GM12878 (cell line): ENCODE data around the gene GRIN2A. TPM values are rescaled to one million over a fixed set of nuclear protein-coding genes. Genes with fewer than 3 reads are reported as not detected.

Experiments used
- ATAC-seq: fragments of 200-7000 bp; cut with Tn5 transposase; 3 replicates; pipeline ENCODE4 v1.9.1; 2020; ENCODE audit warnings: mild to moderate bottlenecking, moderate library complexity
- BruUV-seq: library from RNA; stranded (reverse); fragments of 400-500 nt; replicated peaks from 2 replicates; lab custom pipeline; 2021; lab: Mats Ljungman, UMichigan
- CTCF ChIA-PET: fragments of 300-600 bp; sonication (Branson Sonifier 250); formaldehyde crosslinking; extraction: SDS; loops from one replicate; lab custom pipeline; 2021; ENCODE audit warnings: inconsistent platforms; lab: Yijun Ruan, JAX
- POLR2A ChIA-PET: fragments of 350-600 bp; formaldehyde crosslinking; extraction: SDS; loops from one replicate; lab custom pipeline; 2021; ENCODE audit warnings: inconsistent platforms; lab: Charles Lee
- RAD21 ChIA-PET: fragments of 300-600 bp; sonication (Branson Sonifier 250); formaldehyde crosslinking; loops from one replicate; lab custom pipeline; 2023; ENCODE audit warnings: antibody characterized with exemption; ENCODE audit not compliant: unreplicated experiment; lab: Charles Lee
- SMC1A ChIA-PET: fragments of 300-600 bp; sonication (Branson Sonifier 250); formaldehyde crosslinking; loops from one replicate; lab custom pipeline; 2023; ENCODE audit not compliant: unreplicated experiment, uncharacterized antibody; lab: Charles Lee
- DNase-seq: peaks from one replicate; pipeline ENCODE4 v3.0.0-alpha.2; 2011; ENCODE audit warnings: low read depth, low spot score
- FAIRE-seq: peaks from 3 replicates; lab custom pipeline; 2011; peaks lifted over from hg19 to GRCh38; lab: Jason Lieb, UNC
- H2AFZ ChIP-seq: 2 replicates; pipeline ENCODE4 v1.6.0; 2011; ENCODE audit warnings: low read depth, low read length, control low read depth; ENCODE audit not compliant: control insufficient read depth
- H3K27ac ChIP-seq: 2 replicates; pipeline ENCODE4 v1.5.1; 2011; ENCODE audit warnings: control low read depth; ENCODE audit not compliant: control insufficient read depth, insufficient read depth
- H3K27me3 ChIP-seq, 2 experiments: replicated peaks in 1 of 2; 2 replicates each; pipeline versions ENCODE4 v1.6.0 to v1.6.1; 2011; ENCODE audit warnings: low read length in 1 of 2; ENCODE audit not compliant: control insufficient read depth in 2 of 2, insufficient read depth in 2 of 2
- H3K36me3 ChIP-seq, 2 experiments: 2 replicates each; pipeline ENCODE4 v1.5.1; 2011; ENCODE audit warnings: low read length in 1 of 2; ENCODE audit not compliant: control insufficient read depth in 2 of 2, insufficient read depth in 2 of 2
- H3K4me1 ChIP-seq: 2 replicates; pipeline ENCODE4 v1.6.1; 2011; ENCODE audit warnings: mild to moderate bottlenecking, low read length, moderate library complexity, mixed read lengths; ENCODE audit not compliant: control insufficient read depth, insufficient read depth
- H3K4me2 ChIP-seq: 2 replicates; pipeline ENCODE4 v1.6.0; 2011; ENCODE audit warnings: control low read depth; ENCODE audit not compliant: control insufficient read depth, insufficient read depth
- H3K4me3 ChIP-seq: fragments of 200-600 bp; sonication (generic); 2 replicates; pipeline ENCODE4 v1.5.1; 2016
- H3K79me2 ChIP-seq: 2 replicates; pipeline ENCODE4 v1.6.0; 2011; ENCODE audit warnings: low read length; ENCODE audit not compliant: control insufficient read depth, insufficient read depth
- H3K9ac ChIP-seq: 2 replicates; pipeline ENCODE4 v1.8.0; 2011; ENCODE audit warnings: low read length, control low read depth, mixed read lengths; ENCODE audit not compliant: control insufficient read depth, insufficient read depth
- H3K9me3 ChIP-seq: replicated peaks from 3 replicates; pipeline ENCODE4 v1.5.1; 2011; ENCODE audit warnings: mild to moderate bottlenecking, low read length; ENCODE audit not compliant: control insufficient read depth, insufficient read depth
- H4K20me1 ChIP-seq: 2 replicates; pipeline ENCODE4 v1.6.0; 2011; ENCODE audit not compliant: control insufficient read depth, insufficient read depth
- BCL11A ChIP-seq: IDR thresholded peaks from 2 replicates; pipeline ENCODE4 v1.6.1; 2011; ENCODE audit warnings: low read depth, low read length
- CHD4 ChIP-seq: fragments of 200-600 bp; sonication (generic); IDR thresholded peaks from 2 replicates; pipeline ENCODE4 v1.6.1; 2016; ENCODE audit warnings: mild to moderate bottlenecking
- EED ChIP-seq: sonication (generic); IDR thresholded peaks from 2 replicates; pipeline ENCODE4 v1.6.1; 2016; ENCODE audit warnings: antibody characterized with exemption, low read depth
- HDAC6 ChIP-seq: fragments of 200-600 bp; sonication (generic); IDR thresholded peaks from one replicate; pipeline ENCODE4 v1.8.0; 2017; ENCODE audit warnings: antibody characterized with exemption; ENCODE audit not compliant: unreplicated experiment
- HDGF ChIP-seq: fragments of 450-650 bp; IDR thresholded peaks from 2 replicates; pipeline ENCODE4 v1.6.1; 2016; ENCODE audit warnings: antibody characterized with exemption
- IKZF1 ChIP-seq: fragments of 450-650 bp; conservative IDR thresholded peaks from 2 replicates; pipeline ENCODE4 v1.6.1; 2017; ENCODE audit warnings: antibody characterized with exemption, mild to moderate bottlenecking
- IKZF2 ChIP-seq, 2 experiments: fragments of 450-650 bp; IDR thresholded peaks; 2 replicates each; pipeline ENCODE4 v1.6.1; 2017; ENCODE audit warnings: mild to moderate bottlenecking in 2 of 2, moderate library complexity in 2 of 2
- MTA2 ChIP-seq: fragments of 450-650 bp; IDR thresholded peaks from 2 replicates; pipeline ENCODE4 v1.6.1; 2016; ENCODE audit warnings: low read depth, mild to moderate bottlenecking, moderate library complexity
- MXI1 ChIP-seq: fragments of 150-350 bp; IDR thresholded peaks from 2 replicates; pipeline ENCODE4 v1.6.1; 2011; ENCODE audit warnings: low read depth, mild to moderate bottlenecking, inconsistent platforms, low read length, improper control_type of control experiment
- MYB ChIP-seq: fragments of 150-350 bp; IDR thresholded peaks from 2 replicates; pipeline ENCODE4 v1.6.1; 2014; ENCODE audit warnings: mild to moderate bottlenecking, low read depth, low read length, borderline replicate concordance
- NBN ChIP-seq: fragments of 450-650 bp; IDR thresholded peaks from 2 replicates; pipeline ENCODE4 v1.6.1; 2016
- NFYA ChIP-seq: IDR thresholded peaks from 2 replicates; pipeline ENCODE4 v1.6.1; 2011; ENCODE audit warnings: low read depth, mild to moderate bottlenecking, low read length, improper control_type of control experiment, borderline replicate concordance
- NRF1 ChIP-seq: conservative IDR thresholded peaks from 2 replicates; pipeline ENCODE4 v1.6.1; 2011; ENCODE audit warnings: mild to moderate bottlenecking, low read depth, low read length, improper control_type of control experiment
- RAD21 ChIP-seq: IDR thresholded peaks from 2 replicates; pipeline ENCODE4 v1.6.1; 2011; ENCODE audit warnings: mild to moderate bottlenecking, low read depth, low read length, moderate library complexity; ENCODE audit not compliant: insufficient read depth
- SMAD1 ChIP-seq: fragments of 450-650 bp; IDR thresholded peaks from 2 replicates; pipeline ENCODE4 v1.6.1; 2018; ENCODE audit warnings: mild to moderate bottlenecking, low read depth; ENCODE audit not compliant: partially characterized antibody
- WGBS: methylation state at CpG from one replicate; pipeline ENCODE4 v1.1.6; 2016; ENCODE audit warnings: low lambda C conversion rate; ENCODE audit not compliant: insufficient replicate concordance, insufficient coverage; ENCODE audit errors: missing lambda C conversion rate; 5-methylcytosine and 5-hydroxymethylcytosine counted together
- in situ Hi-C: fragments of 300-500 bp; cut with MboI; formaldehyde crosslinking; loops from 9 replicates; pipeline ENCODE4 v1.14.3; 2018; ENCODE audit warnings: mixed read lengths
- intact Hi-C: fragments of 100-400 bp; cut with micrococcal nuclease; formaldehyde crosslinking; loops from one replicate; pipeline ENCODE4 v1.14.2; 2022; ENCODE audit not compliant: unreplicated experiment
- polyA plus RNA-seq, 11 experiments: library from polyadenylated mRNA; depleted of rRNA in 4 of 11; unstranded in 6 of 11; stranded (reverse) in 5 of 11; fragments of >200 nt; fragmentation: Nextera tagmentation in 4 of 11; fragmentation: Illumina TruSeq in 1 of 11; extraction: Ambion mirVana in 4 of 11; extraction: Trizol in 1 of 11; gene quantifications; 1 replicate in 1 of 11; 2 replicates in 10 of 11; pipeline versions ENCODE4 v1.2.1 to v1.2.3, GENCODE V29; 2011 to 2016; ENCODE audit warnings: inconsistent platforms in 2 of 11, missing spikeins in 2 of 11, low read depth in 1 of 11
- total RNA-seq, 4 experiments: library from RNA; depleted of rRNA in 3 of 4; stranded (reverse); fragments of >200 nt in 3 of 4; fragmentation: Illumina TruSeq in 1 of 4; extraction: Trizol in 1 of 4; gene quantifications; 2 replicates each; pipeline versions ENCODE4 v1.2.1 to v1.2.3, GENCODE V29; 2013 to 2021
- TF ChIP-seq, protein P1 (sequence below): fragments of 450-650 bp; IDR thresholded peaks from 2 replicates; pipeline ENCODE4 v1.6.1; 2017; ENCODE audit warnings: low read depth, mild to moderate bottlenecking, moderate library complexity
- TF ChIP-seq, protein P2 (sequence below): fragments of 450-650 bp; formaldehyde crosslinking; IDR thresholded peaks from 2 replicates; pipeline ENCODE4 v1.5.0; 2022; ENCODE audit warnings: mild to moderate bottlenecking, missing genetic modification characterization
- TF ChIP-seq, protein P3 (sequence below): IDR thresholded peaks from 2 replicates; pipeline ENCODE4 v1.6.1; 2011; ENCODE audit warnings: borderline replicate concordance, low read depth, mild to moderate bottlenecking, moderate library complexity, low read length; ENCODE audit not compliant: insufficient read depth, poor library complexity, severe bottlenecking

Gene GRIN2A
- total and polyA plus RNA-seq, 10 of the 15 experiments (the other 5 are each of a cell fraction or from before 2014, with no cell fraction given), result 2.4 to 13.3 (median 7.3) TPM

DNA sequence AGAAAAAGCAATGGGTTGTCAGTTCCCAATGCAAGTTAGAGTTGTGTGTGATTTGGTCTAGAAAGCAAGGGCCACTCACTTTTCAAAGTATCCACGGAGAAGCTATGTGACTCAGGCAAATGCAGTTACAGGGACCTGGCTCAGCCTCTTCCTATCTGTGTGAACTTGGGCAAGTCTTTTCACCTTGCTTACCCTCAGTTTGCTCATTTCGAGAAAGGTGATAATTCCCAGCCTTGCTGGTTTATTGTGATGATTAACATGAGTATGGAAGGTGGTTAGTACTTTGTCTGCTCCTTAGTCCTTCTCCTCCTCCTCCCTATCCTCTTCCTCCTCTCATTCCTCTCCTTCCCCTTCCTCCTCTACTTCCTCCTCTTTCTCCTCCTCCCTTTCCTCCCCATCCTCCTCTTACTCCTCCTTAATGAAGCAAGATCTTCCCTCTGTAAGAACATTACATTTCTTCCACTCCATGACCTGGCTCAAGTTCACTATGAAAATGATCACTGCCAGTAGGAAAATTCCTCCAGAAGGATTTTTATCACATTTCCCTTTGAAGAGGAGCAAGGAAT, 204.0 kb downstream of the GRIN2A start:
- ATAC-seq (peak; percentile 79), DNase-seq (peak; percentile 39), FAIRE-seq (no peak)
- no TSS peak for BruUV-seq
- intact Hi-C loops, result no loop called here
- ChIA-PET RAD21 (interaction anchor here (0.9 to 1.7 kb wide), 5 partner anchors 14 to 78 kb away, joined by 3 to 7 read pairs (median 3); no protein-coding TSS in a partner anchor), POLR2A (no interaction called here), SMC1A (interaction anchor here (0.6 to 2.5 kb wide), 12 partner anchors 8 to 1031 kb away, joined by 3 to 10 read pairs (median 4); no protein-coding TSS in a partner anchor), CTCF (interaction anchor here (0.7 to 1.2 kb wide), 2 partner anchors 49 to 330 kb away, joined by 3 read pairs; no protein-coding TSS in a partner anchor)
- in situ Hi-C loops, result no loop called here
- Histone ChIP-seq H3K79me2 (no peaks in the 10 kb centered on the region), H3K27ac (no peak overlapping the region), H3K4me2 (no peak overlapping the region), H3K4me1 (no peaks in the 10 kb centered on the region), H2AFZ (peak overlapping the region; percentile 27), H3K36me3 (no peaks in the 10 kb centered on the region), H3K9ac (no peak overlapping the region), H3K4me3 (no peak overlapping the region), H3K9me3 (no peaks in the 10 kb centered on the region; the same call in 2 of the 3 replicates), H4K20me1 (no peaks in the 10 kb centered on the region), H3K27me3 (no peaks in the 10 kb centered on the region)
- WGBS, result 0% methylated on average over 2 of the region's 2 CpGs
- TF ChIP-seq MXI1 (no peak), MYB (no peak), RAD21 (no peak), NRF1 (no peak), SMAD1 (peak; percentile 39), NFYA (no peak), NBN (0 out of 2 replicates have a peak, but pooled peaks have one; percentile 51), HDGF (peak; percentile 88; the same call in 1 of the 2 replicates), IKZF2 (IDR thresholded peaks at IDR 0.05) (peak; percentile 53 to 74; a peak in 3 of 4 replicates), IKZF1 (peak; percentile 59; the same call in 1 of the 2 replicates), CHD4 (no peak), EED (peak; percentile 78), HDAC6 (no peak), BCL11A (no peak), MTA2 (peak; percentile 11; the same call in 1 of the 2 replicates)
- TF ChIP-seq, protein P1, sequence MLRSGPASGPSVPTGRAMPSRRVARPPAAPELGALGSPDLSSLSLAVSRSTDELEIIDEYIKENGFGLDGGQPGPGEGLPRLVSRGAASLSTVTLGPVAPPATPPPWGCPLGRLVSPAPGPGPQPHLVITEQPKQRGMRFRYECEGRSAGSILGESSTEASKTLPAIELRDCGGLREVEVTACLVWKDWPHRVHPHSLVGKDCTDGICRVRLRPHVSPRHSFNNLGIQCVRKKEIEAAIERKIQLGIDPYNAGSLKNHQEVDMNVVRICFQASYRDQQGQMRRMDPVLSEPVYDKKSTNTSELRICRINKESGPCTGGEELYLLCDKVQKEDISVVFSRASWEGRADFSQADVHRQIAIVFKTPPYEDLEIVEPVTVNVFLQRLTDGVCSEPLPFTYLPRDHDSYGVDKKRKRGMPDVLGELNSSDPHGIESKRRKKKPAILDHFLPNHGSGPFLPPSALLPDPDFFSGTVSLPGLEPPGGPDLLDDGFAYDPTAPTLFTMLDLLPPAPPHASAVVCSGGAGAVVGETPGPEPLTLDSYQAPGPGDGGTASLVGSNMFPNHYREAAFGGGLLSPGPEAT, result 0 out of 2 replicates have a peak, but pooled peaks have one; percentile 21
- TF ChIP-seq, protein P2, sequence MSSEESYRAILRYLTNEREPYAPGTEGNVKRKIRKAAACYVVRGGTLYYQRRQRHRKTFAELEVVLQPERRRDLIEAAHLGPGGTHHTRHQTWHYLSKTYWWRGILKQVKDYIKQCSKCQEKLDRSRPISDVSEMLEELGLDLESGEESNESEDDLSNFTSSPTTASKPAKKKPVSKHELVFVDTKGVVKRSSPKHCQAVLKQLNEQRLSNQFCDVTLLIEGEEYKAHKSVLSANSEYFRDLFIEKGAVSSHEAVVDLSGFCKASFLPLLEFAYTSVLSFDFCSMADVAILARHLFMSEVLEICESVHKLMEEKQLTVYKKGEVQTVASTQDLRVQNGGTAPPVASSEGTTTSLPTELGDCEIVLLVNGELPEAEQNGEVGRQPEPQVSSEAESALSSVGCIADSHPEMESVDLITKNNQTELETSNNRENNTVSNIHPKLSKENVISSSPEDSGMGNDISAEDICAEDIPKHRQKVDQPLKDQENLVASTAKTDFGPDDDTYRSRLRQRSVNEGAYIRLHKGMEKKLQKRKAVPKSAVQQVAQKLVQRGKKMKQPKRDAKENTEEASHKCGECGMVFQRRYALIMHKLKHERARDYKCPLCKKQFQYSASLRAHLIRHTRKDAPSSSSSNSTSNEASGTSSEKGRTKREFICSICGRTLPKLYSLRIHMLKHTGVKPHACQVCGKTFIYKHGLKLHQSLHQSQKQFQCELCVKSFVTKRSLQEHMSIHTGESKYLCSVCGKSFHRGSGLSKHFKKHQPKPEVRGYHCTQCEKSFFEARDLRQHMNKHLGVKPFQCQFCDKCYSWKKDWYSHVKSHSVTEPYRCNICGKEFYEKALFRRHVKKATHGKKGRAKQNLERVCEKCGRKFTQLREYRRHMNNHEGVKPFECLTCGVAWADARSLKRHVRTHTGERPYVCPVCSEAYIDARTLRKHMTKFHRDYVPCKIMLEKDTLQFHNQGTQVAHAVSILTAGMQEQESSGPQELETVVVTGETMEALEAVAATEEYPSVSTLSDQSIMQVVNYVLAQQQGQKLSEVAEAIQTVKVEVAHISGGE, result no peak
- TF ChIP-seq, protein P3, sequence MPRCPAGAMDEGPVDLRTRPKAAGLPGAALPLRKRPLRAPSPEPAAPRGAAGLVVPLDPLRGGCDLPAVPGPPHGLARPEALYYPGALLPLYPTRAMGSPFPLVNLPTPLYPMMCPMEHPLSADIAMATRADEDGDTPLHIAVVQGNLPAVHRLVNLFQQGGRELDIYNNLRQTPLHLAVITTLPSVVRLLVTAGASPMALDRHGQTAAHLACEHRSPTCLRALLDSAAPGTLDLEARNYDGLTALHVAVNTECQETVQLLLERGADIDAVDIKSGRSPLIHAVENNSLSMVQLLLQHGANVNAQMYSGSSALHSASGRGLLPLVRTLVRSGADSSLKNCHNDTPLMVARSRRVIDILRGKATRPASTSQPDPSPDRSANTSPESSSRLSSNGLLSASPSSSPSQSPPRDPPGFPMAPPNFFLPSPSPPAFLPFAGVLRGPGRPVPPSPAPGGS, result peak; percentile 10
